ENCODE data around the gene KCNG2.

The KCNG2 gene

GRCh38 chr18:79887181-79888000, 89.7 kb downstream of the KCNG2 start:
- Histone ChIP-seq H3K27ac (ENCODE audit: low read depth in 2 of 2, low read length in 2 of 2) (no peak overlapping the region), H3K4me1 (ENCODE audit: control insufficient read depth in 2 of 2, insufficient read depth in 2 of 2, low read length in 2 of 2) (no peaks in the 10 kb centered on the region), H3K4me3 (ENCODE audit: low read length in 2 of 2) (no peak overlapping the region), H3K27me3 (ENCODE audit: control insufficient read depth in 2 of 2, insufficient read depth in 2 of 2, low read length in 2 of 2) (no peaks in the 10 kb centered on the region), H3K36me3 (ENCODE audit: control insufficient read depth in 2 of 2, insufficient read depth in 2 of 2, low read length in 2 of 2) (no peaks in the 10 kb centered on the region), H3K9me3 (ENCODE audit: control insufficient read depth in 2 of 2, low read length in 2 of 2) (peaks cover 11 to 17% of the 10 kb centered on the region in 2 donors), H3K9ac (ENCODE audit: low read depth in 1 of 2, low read length in 2 of 2) (no peak overlapping the region)

GRCh38 chr18:79888016-79888415, 90.3 kb downstream of the KCNG2 start:
- no peak overlapping the region for H3K27ac ChIP-seq (ENCODE audit: low read depth in 2 of 2, low read length in 2 of 2)
- no peaks in the 10 kb centered on the region for H3K36me3 ChIP-seq (ENCODE audit: control insufficient read depth in 2 of 2, insufficient read depth in 2 of 2, low read length in 2 of 2)
- H3K27me3 ChIP-seq (ENCODE audit: control insufficient read depth in 2 of 2, insufficient read depth in 2 of 2, low read length in 2 of 2), result no peaks in the 10 kb centered on the region
- H3K4me1 ChIP-seq (ENCODE audit: control insufficient read depth in 2 of 2, insufficient read depth in 2 of 2, low read length in 2 of 2), result no peaks in the 10 kb centered on the region
- H3K9me3 ChIP-seq (ENCODE audit: control insufficient read depth in 2 of 2, low read length in 2 of 2), result peaks cover 11 to 17% of the 10 kb centered on the region in 2 donors
- H3K9ac ChIP-seq (ENCODE audit: low read depth in 1 of 2, low read length in 2 of 2), result no peak overlapping the region
- no peak overlapping the region for H3K4me3 ChIP-seq (ENCODE audit: low read length in 2 of 2)

GRCh38 chr18:79889569-79889968, 91.8 kb downstream of the KCNG2 start:
- Histone ChIP-seq H3K9me3 (ENCODE audit: control insufficient read depth in 2 of 2, low read length in 2 of 2) (peaks cover 14 to 25% of the 10 kb centered on the region in 2 donors), H3K4me1 (ENCODE audit: control insufficient read depth in 2 of 2, insufficient read depth in 2 of 2, low read length in 2 of 2) (no peaks in the 10 kb centered on the region), H3K27ac (ENCODE audit: low read depth in 2 of 2, low read length in 2 of 2) (no peak overlapping the region), H3K9ac (ENCODE audit: low read depth in 1 of 2, low read length in 2 of 2) (no peak overlapping the region), H3K27me3 (ENCODE audit: control insufficient read depth in 2 of 2, insufficient read depth in 2 of 2, low read length in 2 of 2) (no peaks in the 10 kb centered on the region), H3K36me3 (ENCODE audit: control insufficient read depth in 2 of 2, insufficient read depth in 2 of 2, low read length in 2 of 2) (no peaks in the 10 kb centered on the region), H3K4me3 (ENCODE audit: low read length in 2 of 2) (peak overlapping the region in 1 of 2 donors; percentile 5)

DNA sequence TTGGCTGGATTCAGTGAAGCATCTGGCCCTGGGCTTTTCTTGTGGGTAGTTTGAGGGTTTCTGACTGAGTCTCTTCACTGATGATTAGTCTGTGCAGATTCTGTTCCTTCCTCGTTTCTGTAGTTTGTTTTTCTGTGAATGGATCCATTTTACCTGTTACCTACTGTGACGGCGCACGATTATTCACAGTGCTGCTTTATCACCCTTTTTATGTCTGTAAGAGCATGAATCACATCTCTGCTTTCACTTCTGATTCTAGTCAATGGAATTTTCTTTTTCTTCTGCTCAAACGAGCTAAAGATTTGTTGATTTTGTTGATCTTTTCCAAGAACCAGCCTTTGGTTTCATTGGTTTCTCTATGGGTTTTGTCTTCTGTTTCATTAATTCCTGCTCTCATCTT, 92.9 kb downstream of the KCNG2 start:
- no peak overlapping the region for H3K4me3 ChIP-seq (ENCODE audit: low read length in 2 of 2)

GRCh38 chr18:79896738-79897137, 99.0 kb downstream of the KCNG2 start:
- Histone ChIP-seq H3K4me1 (ENCODE audit: control insufficient read depth in 2 of 2, insufficient read depth in 2 of 2, low read length in 2 of 2) (no peaks in the 10 kb centered on the region), H3K36me3 (ENCODE audit: control insufficient read depth in 2 of 2, insufficient read depth in 2 of 2, low read length in 2 of 2) (no peaks in the 10 kb centered on the region), H3K27me3 (ENCODE audit: control insufficient read depth in 2 of 2, insufficient read depth in 2 of 2, low read length in 2 of 2) (no peaks in the 10 kb centered on the region), H3K9me3 (ENCODE audit: control insufficient read depth in 2 of 2, low read length in 2 of 2) (peaks cover 20 to 30% of the 10 kb centered on the region in 2 donors), H3K9ac (ENCODE audit: low read depth in 1 of 2, low read length in 2 of 2) (no peak overlapping the region), H3K4me3 (ENCODE audit: low read length in 2 of 2) (no peak overlapping the region), H3K27ac (ENCODE audit: low read depth in 2 of 2, low read length in 2 of 2) (no peak overlapping the region)

More for the DNA sequence above, 92.9 kb downstream of the KCNG2 start:
- no peaks in the 10 kb centered on the region for H3K36me3 ChIP-seq (ENCODE audit: control insufficient read depth in 2 of 2, insufficient read depth in 2 of 2, low read length in 2 of 2)
- peaks cover 17 to 30% of the 10 kb centered on the region in 2 donors for H3K9me3 ChIP-seq (ENCODE audit: control insufficient read depth in 2 of 2, low read length in 2 of 2)
- no peak overlapping the region for H3K9ac ChIP-seq (ENCODE audit: low read depth in 1 of 2, low read length in 2 of 2)
- no peaks in the 10 kb centered on the region for H3K4me1 ChIP-seq (ENCODE audit: control insufficient read depth in 2 of 2, insufficient read depth in 2 of 2, low read length in 2 of 2)
- H3K27me3 ChIP-seq (ENCODE audit: control insufficient read depth in 2 of 2, insufficient read depth in 2 of 2, low read length in 2 of 2), result no peaks in the 10 kb centered on the region
- H3K27ac ChIP-seq (ENCODE audit: low read depth in 2 of 2, low read length in 2 of 2), result no peak overlapping the region

- no peaks in the 10 kb centered on the region for H3K27me3 ChIP-seq (ENCODE audit: control insufficient read depth in 2 of 2, insufficient read depth in 2 of 2, low read length in 2 of 2)
These were observed 100.3 kb downstream of the KCNG2 start for GRCh38 chr18:79897940-79898625.

GRCh38 chr18:79898952-79899608, 101.3 kb downstream of the KCNG2 start:
- Histone ChIP-seq H3K36me3 (ENCODE audit: control insufficient read depth in 2 of 2, insufficient read depth in 2 of 2, low read length in 2 of 2) (peaks cover 12 to 14% of the 10 kb centered on the region in 2 donors), H3K9me3 (ENCODE audit: control insufficient read depth in 2 of 2, low read length in 2 of 2) (peaks cover 15 to 21% of the 10 kb centered on the region in 2 donors), H3K9ac (ENCODE audit: low read depth in 1 of 2, low read length in 2 of 2) (no peak overlapping the region), H3K27me3 (ENCODE audit: control insufficient read depth in 2 of 2, insufficient read depth in 2 of 2, low read length in 2 of 2) (no peaks in the 10 kb centered on the region), H3K4me1 (ENCODE audit: control insufficient read depth in 2 of 2, insufficient read depth in 2 of 2, low read length in 2 of 2) (no peaks in the 10 kb centered on the region), H3K27ac (ENCODE audit: low read depth in 2 of 2, low read length in 2 of 2) (no peak overlapping the region), H3K4me3 (ENCODE audit: low read length in 2 of 2) (no peak overlapping the region)

More at GRCh38 chr18:79897940-79898625, 100.3 kb downstream of the KCNG2 start:
- no peak overlapping the region for H3K4me3 ChIP-seq (ENCODE audit: low read length in 2 of 2)
- H3K36me3 ChIP-seq (ENCODE audit: control insufficient read depth in 2 of 2, insufficient read depth in 2 of 2, low read length in 2 of 2), result peaks cover 9 to 12% of the 10 kb centered on the region in 2 donors
- no peaks in the 10 kb centered on the region for H3K4me1 ChIP-seq (ENCODE audit: control insufficient read depth in 2 of 2, insufficient read depth in 2 of 2, low read length in 2 of 2)
- H3K9ac ChIP-seq (ENCODE audit: low read depth in 1 of 2, low read length in 2 of 2), result no peak overlapping the region
- H3K27ac ChIP-seq (ENCODE audit: low read depth in 2 of 2, low read length in 2 of 2), result no peak overlapping the region
- H3K9me3 ChIP-seq (ENCODE audit: control insufficient read depth in 2 of 2, low read length in 2 of 2), result peaks cover 19 to 28% of the 10 kb centered on the region in 2 donors

DNA sequence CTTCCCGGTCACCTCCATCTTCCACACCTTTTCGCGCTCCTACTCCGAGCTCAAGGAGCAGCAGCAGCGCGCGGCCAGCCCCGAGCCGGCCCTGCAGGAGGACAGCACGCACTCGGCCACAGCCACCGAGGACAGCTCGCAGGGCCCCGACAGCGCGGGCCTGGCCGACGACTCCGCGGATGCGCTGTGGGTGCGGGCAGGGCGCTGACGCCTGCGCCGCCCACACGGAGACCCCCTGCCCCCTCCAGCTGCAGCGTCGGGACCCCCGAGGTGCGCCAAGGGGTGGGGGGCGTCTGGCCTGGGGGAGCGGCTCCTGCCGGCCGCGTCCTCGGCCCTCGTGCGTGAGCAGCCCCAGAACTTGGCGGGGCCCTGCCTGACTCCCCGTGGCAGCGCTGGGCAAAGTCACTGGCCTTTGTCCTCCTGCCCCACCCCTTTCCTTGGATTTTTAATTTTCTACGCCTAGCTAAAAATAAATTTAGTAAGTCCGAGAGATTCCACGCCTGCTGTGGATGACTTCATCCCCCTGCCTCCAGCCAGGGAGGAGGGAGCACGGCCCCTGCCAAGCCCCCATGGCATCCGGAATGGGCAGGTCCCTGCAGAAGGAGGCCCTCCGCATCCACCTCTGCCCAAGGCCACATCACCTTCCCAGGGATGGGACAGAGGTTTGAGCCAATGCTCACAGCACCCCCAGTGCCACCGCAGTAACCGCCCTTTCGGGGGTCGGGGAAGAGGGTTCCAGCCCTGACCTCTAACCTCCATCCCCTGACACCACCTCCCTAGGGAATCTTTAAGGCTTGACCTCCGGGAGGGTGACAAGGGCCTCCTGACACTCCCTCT, 102.1 kb downstream of the KCNG2 start:
- Histone ChIP-seq H3K27ac (ENCODE audit: low read depth in 2 of 2, low read length in 2 of 2) (no peak overlapping the region), H3K4me3 (ENCODE audit: low read length in 2 of 2) (no peak overlapping the region), H3K9me3 (ENCODE audit: control insufficient read depth in 2 of 2, low read length in 2 of 2) (peaks cover 15 to 21% of the 10 kb centered on the region in 2 donors), H3K9ac (ENCODE audit: low read depth in 1 of 2, low read length in 2 of 2) (no peak overlapping the region), H3K4me1 (ENCODE audit: control insufficient read depth in 2 of 2, insufficient read depth in 2 of 2, low read length in 2 of 2) (no peaks in the 10 kb centered on the region), H3K27me3 (ENCODE audit: control insufficient read depth in 2 of 2, insufficient read depth in 2 of 2, low read length in 2 of 2) (no peaks in the 10 kb centered on the region), H3K36me3 (ENCODE audit: control insufficient read depth in 2 of 2, insufficient read depth in 2 of 2, low read length in 2 of 2) (peaks cover 12 to 14% of the 10 kb centered on the region in 2 donors)

DNA sequence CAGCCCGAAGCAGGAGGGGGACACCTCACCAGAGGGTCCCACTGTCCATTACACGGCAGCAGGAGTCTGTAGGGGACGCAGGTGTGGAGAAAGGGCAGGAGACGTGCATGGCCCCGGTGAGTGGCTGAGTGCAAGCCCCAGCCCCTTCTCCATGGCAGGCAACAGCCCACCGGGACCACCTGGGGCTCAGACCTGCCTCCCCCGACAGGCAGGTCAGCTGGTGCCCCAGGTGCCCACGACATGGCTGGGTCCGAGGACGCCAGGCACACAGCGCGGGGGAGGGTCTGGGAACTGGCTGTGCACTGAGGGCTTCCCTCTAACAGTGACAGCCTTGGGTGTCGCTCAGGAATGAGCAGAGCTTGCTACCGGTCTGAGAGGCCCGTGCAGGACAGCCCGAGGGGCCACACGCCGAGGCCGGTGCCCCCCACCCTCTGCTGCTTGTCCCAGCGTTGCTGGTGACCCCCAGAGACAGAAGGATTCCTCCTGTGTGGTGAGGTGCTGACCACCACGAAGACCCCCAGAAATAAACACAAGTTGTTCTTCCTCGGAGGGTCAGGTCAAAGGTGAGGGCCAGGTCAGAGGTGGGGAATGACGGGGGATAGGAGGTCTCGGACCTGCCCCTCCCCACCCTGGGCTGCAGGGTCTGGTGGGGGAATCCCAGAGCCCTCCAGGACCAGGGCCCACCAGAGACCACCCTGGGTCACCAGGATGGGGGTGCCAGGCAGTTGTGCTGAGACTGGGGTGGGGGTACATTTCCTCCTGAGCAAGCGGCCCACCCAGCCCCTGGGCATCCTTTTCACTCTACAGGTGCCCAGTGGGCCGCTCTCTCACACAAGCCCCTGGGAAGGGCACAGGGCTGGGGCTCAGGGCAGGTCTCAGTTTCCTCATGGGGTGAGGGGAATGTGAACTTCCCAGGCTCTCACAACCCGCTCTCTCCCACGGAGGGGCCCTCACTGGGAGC, 103.2 kb downstream of the KCNG2 start:
- Histone ChIP-seq H3K9ac (ENCODE audit: low read depth in 1 of 2, low read length in 2 of 2) (no peak overlapping the region), H3K9me3 (ENCODE audit: control insufficient read depth in 2 of 2, low read length in 2 of 2) (peaks cover 13 to 15% of the 10 kb centered on the region in 2 donors), H3K36me3 (ENCODE audit: control insufficient read depth in 2 of 2, insufficient read depth in 2 of 2, low read length in 2 of 2) (peaks cover 12 to 14% of the 10 kb centered on the region in 2 donors), H3K27me3 (ENCODE audit: control insufficient read depth in 2 of 2, insufficient read depth in 2 of 2, low read length in 2 of 2) (no peaks in the 10 kb centered on the region), H3K4me3 (ENCODE audit: low read length in 2 of 2) (no peak overlapping the region), H3K4me1 (ENCODE audit: control insufficient read depth in 2 of 2, insufficient read depth in 2 of 2, low read length in 2 of 2) (no peaks in the 10 kb centered on the region), H3K27ac (ENCODE audit: low read depth in 2 of 2, low read length in 2 of 2) (no peak overlapping the region)

Measured in mucosa of rectum (tissue), 2 donors.